H1 (cell line): ENCODE data around the gene SLCO1C1. TPM values are rescaled to one million over a fixed set of nuclear protein-coding genes. Genes with fewer than 3 reads are reported as not detected.

ENCODE experiments used
- CTCF ChIA-PET: fragments of 300-600 bp; sonication (Branson Sonifier 250); formaldehyde crosslinking; loops from one replicate; lab custom pipeline; 2021; ENCODE audit not compliant: partially characterized antibody; lab: Charles Lee
- POLR2A ChIA-PET: fragments of 300-600 bp; sonication (Branson Sonifier 250); formaldehyde crosslinking; loops from one replicate; lab custom pipeline; 2021; ENCODE audit warnings: inconsistent platforms; ENCODE audit not compliant: partially characterized antibody; lab: Charles Lee
- DNase-seq, 2 experiments: peaks; one replicate each; pipeline versions ENCODE4 v3.0.0 to v3.0.0-alpha.2; 2010 to 2022; ENCODE audit warnings: low spot score in 2 of 2, low read depth in 1 of 2, mixed read lengths in 1 of 2
- FAIRE-seq: peaks from 2 replicates; lab custom pipeline; 2011; peaks lifted over from hg19 to GRCh38; lab: Jason Lieb, UNC
- H2AFZ ChIP-seq: 2 replicates; pipeline ENCODE4 v1.8.1; 2012; ENCODE audit warnings: low read length, inconsistent platforms
- H2AK5ac ChIP-seq: 2 replicates; pipeline ENCODE4 v1.6.1; 2013; ENCODE audit warnings: low read depth, low read length
- H2BK120ac ChIP-seq: replicated peaks from 2 replicates; pipeline ENCODE3; 2013; ENCODE audit warnings: low read depth, low read length, inconsistent platforms
- H2BK12ac ChIP-seq: 2 replicates; pipeline ENCODE4 v1.6.1; 2013; ENCODE audit warnings: low read depth, low read length
- H2BK15ac ChIP-seq: 2 replicates; pipeline ENCODE4 v1.6.1; 2013; ENCODE audit warnings: low read length
- H2BK20ac ChIP-seq: 2 replicates; pipeline ENCODE4 v1.6.1; 2013; ENCODE audit warnings: low read length
- H2BK5ac ChIP-seq: 2 replicates; pipeline ENCODE4 v1.6.1; 2013; ENCODE audit warnings: low read depth, low read length
- H3K14ac ChIP-seq: 2 replicates; pipeline ENCODE4 v1.6.1; 2013; ENCODE audit warnings: inconsistent platforms; ENCODE audit not compliant: insufficient read length
- H3K18ac ChIP-seq: 2 replicates; pipeline ENCODE4 v1.6.1; 2013; ENCODE audit warnings: low read length; ENCODE audit errors: extremely low read depth
- H3K23ac ChIP-seq: 2 replicates; pipeline ENCODE4 v1.6.1; 2013; ENCODE audit warnings: inconsistent platforms; ENCODE audit not compliant: insufficient read length
- H3K23me2 ChIP-seq: 2 replicates; pipeline ENCODE4 v1.6.1; 2013; ENCODE audit warnings: low read depth, low read length
- H3K27ac ChIP-seq: 2 replicates; pipeline ENCODE4 v1.6.1; 2011; ENCODE audit warnings: low read depth, low read length, inconsistent platforms
- H3K27me3 ChIP-seq, 4 experiments: replicated peaks in 1 of 4; 1 replicate in 1 of 4; 2 replicates in 3 of 4; pipeline versions ENCODE4 v1.6.1 to v1.8.1; 2011 to 2013; ENCODE audit warnings: low read length in 3 of 4, mild to moderate bottlenecking in 3 of 4, inconsistent platforms in 2 of 4, mixed read lengths in 2 of 4, moderate library complexity in 1 of 4; ENCODE audit not compliant: control insufficient read depth in 3 of 4, insufficient read depth in 3 of 4; ENCODE audit errors: extremely low read depth in 1 of 4
- H3K36me3 ChIP-seq, 4 experiments: 2 replicates each; pipeline versions ENCODE4 v1.6.1 to v1.8.1; 2011 to 2013; ENCODE audit warnings: mild to moderate bottlenecking in 4 of 4, low read length in 3 of 4, moderate library complexity in 2 of 4, control low read depth in 1 of 4, inconsistent platforms in 1 of 4; ENCODE audit not compliant: insufficient read depth in 4 of 4, control insufficient read depth in 2 of 4
- H3K4ac ChIP-seq: replicated peaks from 2 replicates; pipeline ENCODE3; 2013; ENCODE audit warnings: low read length, low read depth, mixed read lengths, inconsistent platforms; ENCODE audit not compliant: insufficient read length
- H3K4me1 ChIP-seq, 4 experiments: replicated peaks in 1 of 4; 1 replicate in 1 of 4; 2 replicates in 3 of 4; pipeline versions ENCODE4 v1.6.1 to v1.8.1; 2011 to 2013; ENCODE audit warnings: low read length in 3 of 4, inconsistent platforms in 2 of 4, mixed read lengths in 1 of 4; ENCODE audit not compliant: insufficient read depth in 4 of 4, control insufficient read depth in 3 of 4
- H3K4me2 ChIP-seq, 2 experiments: 2 replicates each; pipeline versions ENCODE4 v1.6.1 to v1.8.1; 2011 to 2013; ENCODE audit warnings: low read depth in 2 of 2, low read length in 2 of 2, control low read depth in 1 of 2, inconsistent platforms in 1 of 2, mild to moderate bottlenecking in 1 of 2; ENCODE audit not compliant: insufficient read depth in 1 of 2
- H3K4me3 ChIP-seq, 4 experiments: fragments of 200-600, 300-600 bp in 1 of 4; sonication (generic), shearing (Covaris generic), sonication (Bioruptor Twin) in 1 of 4; 2 replicates each; pipeline versions ENCODE4 v1.5.1 to v1.8.1; 2011 to 2016; ENCODE audit warnings: low read length in 4 of 4, low read depth in 3 of 4, control low read depth in 2 of 4, inconsistent platforms in 2 of 4, mild to moderate bottlenecking in 2 of 4, mixed read lengths in 1 of 4, moderate library complexity in 1 of 4; ENCODE audit not compliant: insufficient read depth in 2 of 4; ENCODE audit errors: extremely low read depth in 1 of 4
- H3K56ac ChIP-seq: replicated peaks from 2 replicates; pipeline ENCODE3; 2013; ENCODE audit warnings: low read depth, mild to moderate bottlenecking, mixed read lengths, low read length, inconsistent platforms; ENCODE audit not compliant: insufficient read length
- H3K79me1 ChIP-seq: 2 replicates; pipeline ENCODE4 v1.6.1; 2013; ENCODE audit warnings: low read depth, low read length, control low read depth
- H3K79me2 ChIP-seq, 2 experiments: 2 replicates each; pipeline versions ENCODE4 v1.6.1 to v1.8.1; 2012 to 2013; ENCODE audit warnings: low read length in 2 of 2, mild to moderate bottlenecking in 2 of 2, inconsistent platforms in 1 of 2; ENCODE audit not compliant: insufficient read depth in 2 of 2, control insufficient read depth in 1 of 2
- H3K9ac ChIP-seq, 4 experiments: replicated peaks in 1 of 4; 1 replicate in 1 of 4; 2 replicates in 3 of 4; pipeline versions ENCODE4 v1.6.1 to v1.8.1; 2011 to 2013; ENCODE audit warnings: low read depth in 3 of 4, low read length in 3 of 4, control low read depth in 2 of 4, mild to moderate bottlenecking in 2 of 4, moderate library complexity in 2 of 4, inconsistent platforms in 1 of 4; ENCODE audit errors: extremely low read depth in 1 of 4
- H3K9me3 ChIP-seq, 2 experiments: 2 replicates each; pipeline versions ENCODE4 v1.6.1 to v1.8.1; 2012 to 2013; ENCODE audit warnings: mild to moderate bottlenecking in 2 of 2, moderate library complexity in 2 of 2, control low read depth in 1 of 2, inconsistent platforms in 1 of 2, low read depth in 1 of 2, low read length in 1 of 2, mixed read lengths in 1 of 2; ENCODE audit not compliant: insufficient read depth in 2 of 2
- H4K20me1 ChIP-seq, 2 experiments: replicated peaks in 1 of 2; 2 replicates each; pipeline versions ENCODE3 to v1.8.1; 2011 to 2013; ENCODE audit warnings: inconsistent platforms in 2 of 2, low read length in 2 of 2, mild to moderate bottlenecking in 1 of 2; ENCODE audit not compliant: insufficient read depth in 2 of 2, control insufficient read depth in 1 of 2
- H4K5ac ChIP-seq: 2 replicates; pipeline ENCODE4 v1.6.1; 2013; ENCODE audit warnings: low read length, low read depth, mixed read lengths, inconsistent platforms; ENCODE audit not compliant: insufficient read length
- H4K8ac ChIP-seq: 2 replicates; pipeline ENCODE4 v1.8.0; 2013; ENCODE audit warnings: mild to moderate bottlenecking, moderate library complexity, low read length, inconsistent platforms; ENCODE audit not compliant: insufficient read depth; ENCODE audit errors: extremely low read depth
- H4K91ac ChIP-seq: replicated peaks from 2 replicates; pipeline ENCODE3; 2013; ENCODE audit warnings: low read length, mixed read lengths, inconsistent platforms; ENCODE audit not compliant: insufficient read length
- BACH1 ChIP-seq: IDR thresholded peaks from 2 replicates; pipeline ENCODE4 v1.6.1; 2012; ENCODE audit warnings: low read length, improper control_type of control experiment
- BCL11A ChIP-seq, 2 experiments: IDR thresholded peaks; one replicate each; pipeline ENCODE4 v1.6.1; 2011; ENCODE audit warnings: low read depth in 2 of 2, low read length in 2 of 2, mild to moderate bottlenecking in 2 of 2
- CBX5 ChIP-seq: fragments of 300-800, 300-1000 bp; sonication (generic); IDR thresholded peaks from 2 replicates; pipeline ENCODE4 v1.7.1; 2016; ENCODE audit warnings: antibody characterized with exemption, low read length, low read depth
- CHD2 ChIP-seq: IDR thresholded peaks from 2 replicates; pipeline ENCODE4 v1.6.1; 2012; ENCODE audit warnings: low read length, improper control_type of control experiment
- CREB1 ChIP-seq: IDR thresholded peaks from 2 replicates; pipeline ENCODE4 v1.6.1; 2012; ENCODE audit warnings: inconsistent platforms
- KDM4A ChIP-seq: IDR thresholded peaks from one replicate; pipeline ENCODE4 v1.7.1; 2012; ENCODE audit warnings: low read depth, mild to moderate bottlenecking, moderate library complexity, low read length, inconsistent platforms; ENCODE audit not compliant: severe bottlenecking
- MAFK ChIP-seq: IDR thresholded peaks from 2 replicates; pipeline ENCODE4 v1.6.1; 2012; ENCODE audit warnings: low read depth, mild to moderate bottlenecking, improper control_type of control experiment, low read length
- PHF8 ChIP-seq: fragments of 200-600 bp; sonication (generic); conservative IDR thresholded peaks from 2 replicates; pipeline ENCODE4 v1.7.1; 2012; ENCODE audit warnings: low read depth, mild to moderate bottlenecking, inconsistent platforms, low read length, moderate library complexity
- RFX5 ChIP-seq: IDR thresholded peaks from 2 replicates; pipeline ENCODE4 v1.6.1; 2011; ENCODE audit warnings: low read depth, low read length, improper control_type of control experiment, borderline replicate concordance
- RNF2 ChIP-seq: fragments of 200-900, 300-1000 bp; sonication (generic); IDR thresholded peaks from 2 replicates; pipeline ENCODE4 v1.7.1; 2016; ENCODE audit warnings: borderline replicate concordance, low read depth, mild to moderate bottlenecking, antibody characterized with exemption, low read length; ENCODE audit not compliant: poor library complexity, severe bottlenecking; ENCODE audit errors: missing control alignments
- RXRA ChIP-seq: IDR thresholded peaks from 2 replicates; pipeline ENCODE4 v1.6.1; 2011; ENCODE audit warnings: low read depth, mild to moderate bottlenecking, low read length, moderate library complexity; ENCODE audit not compliant: insufficient read depth
- SP1 ChIP-seq: IDR thresholded peaks from 2 replicates; pipeline ENCODE4 v1.6.1; 2011; ENCODE audit warnings: low read depth, low read length
- SP2 ChIP-seq: IDR thresholded peaks from 2 replicates; pipeline ENCODE4 v1.6.1; 2012; ENCODE audit warnings: mild to moderate bottlenecking, low read length, inconsistent platforms
- WGBS, 2 experiments: shearing (Covaris generic) in 1 of 2; methylation state at CpG; one replicate each; pipeline versions ENCODE4 v1.1.6 to v1.1.7; 2013 to 2015; ENCODE audit warnings: low lambda C conversion rate in 2 of 2, mixed read lengths in 2 of 2, inconsistent platforms in 1 of 2, low coverage in 1 of 2, missing lambda C conversion rate in 1 of 2; ENCODE audit not compliant: insufficient replicate concordance in 2 of 2, insufficient coverage in 1 of 2, insufficient read length in 1 of 2; ENCODE audit errors: extremely low coverage in 1 of 2, missing lambda C conversion rate in 1 of 2; 5-methylcytosine and 5-hydroxymethylcytosine counted together
- polyA plus RNA-seq, 7 experiments: library from polyadenylated mRNA; depleted of rRNA in 3 of 7; stranded (reverse) in 5 of 7; unstranded in 2 of 7; fragments of >200 nt in 5 of 7; fragments of 200-250 nt in 2 of 7; gene quantifications; 1 replicate in 5 of 7; 2 replicates in 1 of 7; 4 replicates in 1 of 7; pipeline versions ENCODE4 v1.2.1 to v1.2.3, GENCODE V29; 2011 to 2013; ENCODE audit warnings: missing spikeins in 2 of 7, mixed read lengths in 2 of 7
- total RNA-seq: library from RNA; stranded (reverse); fragmentation: NEBNext Ultra II Directional; extraction: Animal tissue kit (Norgen Biotek cat#: 25700); gene quantifications from 2 replicates; pipeline ENCODE4 v1.2.1, GENCODE V29; 2021
- TF ChIP-seq, protein P1 (sequence below): IDR thresholded peaks from 2 replicates; pipeline ENCODE4 v1.6.1; 2012; ENCODE audit warnings: inconsistent platforms

SLCO1C1 gene
- total and polyA plus RNA-seq, 2 of the 8 experiments (the other 6 are each of a cell fraction or from before 2014, with no cell fraction given), result 0.18 to 0.74 TPM

DNA sequence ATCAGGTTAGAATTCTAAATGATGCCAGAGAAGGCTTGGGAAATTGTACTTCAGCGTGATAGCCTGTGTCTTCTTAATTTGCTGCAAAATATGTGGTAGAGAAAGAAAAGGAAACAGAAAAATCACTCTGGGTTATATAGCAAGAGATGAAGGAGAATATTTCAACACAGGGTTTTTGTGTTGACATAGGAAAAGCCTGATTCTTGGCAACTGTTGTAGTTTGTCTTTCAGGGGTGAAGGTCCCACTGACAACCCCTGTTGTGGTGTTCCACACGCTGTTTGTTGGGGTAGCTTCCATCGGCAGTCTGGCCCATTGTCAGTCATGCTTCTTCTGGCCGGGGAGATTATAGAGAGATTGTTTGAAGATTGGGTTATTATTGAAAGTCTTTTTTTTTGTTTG, 13.8 kb upstream of the SLCO1C1 start:
- DNase-seq (no peak), FAIRE-seq (no peak)
- H3K4me1 ChIP-seq, result no peaks in the 10 kb centered on the region
- 96% methylated on average over 4 of the region's 4 CpGs; no CpG with 5 or more reads in 1 of the 2 experiments for WGBS, 2 experiments
- H2AFZ ChIP-seq, result no peak overlapping the region
- no peak overlapping the region for H3K4me3 ChIP-seq
- POLR2A ChIA-PET, result no interaction called here
- no peak overlapping the region for H3K56ac ChIP-seq
- H4K8ac ChIP-seq, result no peak overlapping the region
- no peak overlapping the region for H3K27ac ChIP-seq
- no peak overlapping the region for H2BK120ac ChIP-seq
- no peak overlapping the region for H3K9ac ChIP-seq
- H2BK20ac ChIP-seq, result no peak overlapping the region
- H3K23ac ChIP-seq, result no peak overlapping the region
- H3K23me2 ChIP-seq, result no peaks in the 10 kb centered on the region; the same call in 1 of the 2 replicates
- no peak overlapping the region for H3K14ac ChIP-seq
- H3K9me3 ChIP-seq, result peaks cover 0 to 3% of the 10 kb centered on the region in 2 experiments; a peak in 1 of 4 replicates
- H3K79me2 ChIP-seq, result no peaks in the 10 kb centered on the region
- no peak overlapping the region for H3K18ac ChIP-seq
- H3K4me2 ChIP-seq, result no peak overlapping the region
- no peak overlapping the region for H4K5ac ChIP-seq
- no peaks in the 10 kb centered on the region for H3K79me1 ChIP-seq
- H2BK5ac ChIP-seq, result no peak overlapping the region
- H2BK12ac ChIP-seq, result no peak overlapping the region
- H4K91ac ChIP-seq, result no peak overlapping the region
- H3K4ac ChIP-seq, result no peak overlapping the region
- no peaks in the 10 kb centered on the region for H4K20me1 ChIP-seq
- H3K27me3 ChIP-seq, result no peaks in the 10 kb centered on the region
- H2BK15ac ChIP-seq, result no peak overlapping the region
- no peaks in the 10 kb centered on the region for H3K36me3 ChIP-seq
- CTCF ChIA-PET, result interaction anchor here (0.6 to 1.6 kb wide), 12 partner anchors 8 to 460 kb away, joined by 3 to 12 read pairs (median 4); no protein-coding TSS in a partner anchor
- no peak for TF ChIP-seq RXRA
- no peak for TF ChIP-seq PHF8
- TF ChIP-seq KDM4A, result no peak
- no peak for TF ChIP-seq SP2
- TF ChIP-seq, protein P1, sequence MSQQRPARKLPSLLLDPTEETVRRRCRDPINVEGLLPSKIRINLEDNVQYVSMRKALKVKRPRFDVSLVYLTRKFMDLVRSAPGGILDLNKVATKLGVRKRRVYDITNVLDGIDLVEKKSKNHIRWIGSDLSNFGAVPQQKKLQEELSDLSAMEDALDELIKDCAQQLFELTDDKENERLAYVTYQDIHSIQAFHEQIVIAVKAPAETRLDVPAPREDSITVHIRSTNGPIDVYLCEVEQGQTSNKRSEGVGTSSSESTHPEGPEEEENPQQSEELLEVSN, result no peak
- no peak for TF ChIP-seq CHD2
- TF ChIP-seq RFX5, result no peak
- TF ChIP-seq CREB1, result no peak
- no peak for TF ChIP-seq SP1
- no peak for TF ChIP-seq BACH1
- TF ChIP-seq CBX5, result no peak
- TF ChIP-seq MAFK, result no peak
- no peak for TF ChIP-seq RNF2
- no peak for TF ChIP-seq BCL11A (IDR thresholded peaks at IDR 0.05; ENCODE audit: low read depth in 2 of 2, low read length in 2 of 2)
- H2AK5ac ChIP-seq, result no peak overlapping the region
